ENCODE results near the gene RSAD1. TPM values are rescaled to one million over a fixed set of nuclear protein-coding genes. Genes with fewer than 3 reads are reported as not detected.

Gene RSAD1
- polyA plus RNA-seq, 3 donors, result 20.6 to 40.0 (median 21.2) TPM

GRCh38 chr17:50465635-50466034, 13.0 kb upstream of the RSAD1 start:
- no peak for TF ChIP-seq CTCF (IDR thresholded peaks at IDR 0.05)
- H3K4me3 Mint-ChIP-seq, result no peak overlapping the region
- Histone ChIP-seq H3K27ac (ENCODE audit: low read depth in 1 of 2, low read length in 2 of 2) (no peak overlapping the region), H3K27me3 (ENCODE audit: control insufficient read depth in 2 of 2, insufficient read depth in 2 of 2, low read length in 2 of 2) (peaks cover 12 to 36% of the 10 kb centered on the region in 2 donors), H3K4me3 (replicated peaks in 1 of 3; ENCODE audit: low read depth in 2 of 3, low read length in 3 of 3) (no peak overlapping the region), H4K20me1 (ENCODE audit: insufficient read depth, low read length) (no peaks in the 10 kb centered on the region), H3K4me2 (replicated peaks; ENCODE audit: extremely low read depth, low read length, poor library complexity, severe bottlenecking) (no peak overlapping the region), H2AFZ (ENCODE audit: insufficient read depth, low read depth, low read length, poor library complexity, severe bottlenecking) (no peak overlapping the region), H3K4me1 (ENCODE audit: control insufficient read depth in 1 of 2, insufficient read depth in 2 of 2, low read length in 2 of 2) (peaks cover 5 to 10% of the 10 kb centered on the region in 2 donors), H3K79me2 (ENCODE audit: insufficient read depth, low read length) (no peaks in the 10 kb centered on the region), H3K9me3 (replicated peaks in 1 of 2; ENCODE audit: control insufficient read depth in 1 of 2, insufficient read depth in 1 of 2, low read length in 2 of 2) (no peaks in the 10 kb centered on the region), H3K36me3 (replicated peaks in 1 of 2; ENCODE audit: control insufficient read depth in 1 of 2, insufficient read depth in 2 of 2, low read length in 2 of 2) (no peaks in the 10 kb centered on the region), H3K9ac (ENCODE audit: insufficient read depth, low read length, poor library complexity, severe bottlenecking) (no peak overlapping the region)
- intact Hi-C loops (cut with micrococcal nuclease), result no loop called here
- peaks cover 0 to 7% (median 2%) of the 10 kb centered on the region in 7 donors for H3K9me3 Mint-ChIP-seq
- 86% methylated on average over 8 of the region's 9 CpGs for WGBS (ENCODE audit: insufficient coverage)
- peaks cover 31 to 38% (median 38%) of the 10 kb centered on the region in 3 donors for H3K27me3 Mint-ChIP-seq (ENCODE audit: low read depth in 3 of 3)
- H3K4me1 Mint-ChIP-seq, result peaks cover 10% of the 10 kb centered on the region
- no peak overlapping the region for H3K27ac Mint-ChIP-seq
- no peak for DNase-seq
- H3K36me3 Mint-ChIP-seq, result no peaks in the 10 kb centered on the region

- peaks cover 12 to 41% of the 10 kb centered on the region in 2 donors for H3K27me3 ChIP-seq (ENCODE audit: control insufficient read depth in 2 of 2, insufficient read depth in 2 of 2, low read length in 2 of 2)
- peaks cover 5 to 10% of the 10 kb centered on the region in 2 donors for H3K4me1 ChIP-seq (ENCODE audit: control insufficient read depth in 1 of 2, insufficient read depth in 2 of 2, low read length in 2 of 2)
- no peaks in the 10 kb centered on the region for H4K20me1 ChIP-seq (ENCODE audit: insufficient read depth, low read length)
- H2AFZ ChIP-seq (ENCODE audit: insufficient read depth, low read depth, low read length, poor library complexity, severe bottlenecking), result no peak overlapping the region
- TF ChIP-seq CTCF (IDR thresholded peaks at IDR 0.05), result no peak
- Mint-ChIP-seq H3K27ac (no peak overlapping the region), H3K27me3 (ENCODE audit: low read depth in 3 of 3) (peaks cover 32 to 42% (median 42%) of the 10 kb centered on the region in 3 donors), H3K4me3 (no peak overlapping the region), H3K36me3 (no peaks in the 10 kb centered on the region), H3K4me1 (peaks cover 10% of the 10 kb centered on the region), H3K9me3 (peaks cover 0 to 7% (median 2%) of the 10 kb centered on the region in 7 donors)
- H3K79me2 ChIP-seq (ENCODE audit: insufficient read depth, low read length), result no peaks in the 10 kb centered on the region
- DNase-seq, result no peak
- no peaks in the 10 kb centered on the region for H3K9me3 ChIP-seq (replicated peaks in 1 of 2; ENCODE audit: control insufficient read depth in 1 of 2, insufficient read depth in 1 of 2, low read length in 2 of 2)
- intact Hi-C loops (cut with micrococcal nuclease), result no loop called here
- H3K27ac ChIP-seq (ENCODE audit: low read depth in 1 of 2, low read length in 2 of 2), result no peak overlapping the region
- 95% methylated on average over 2 of the region's 9 CpGs for WGBS (ENCODE audit: insufficient coverage)
- no peak overlapping the region for H3K4me3 ChIP-seq (replicated peaks in 1 of 3; ENCODE audit: low read depth in 2 of 3, low read length in 3 of 3)
- H3K9ac ChIP-seq (ENCODE audit: insufficient read depth, low read length, poor library complexity, severe bottlenecking), result no peak overlapping the region
- no peaks in the 10 kb centered on the region for H3K36me3 ChIP-seq (replicated peaks in 1 of 2; ENCODE audit: control insufficient read depth in 1 of 2, insufficient read depth in 2 of 2, low read length in 2 of 2)
- H3K4me2 ChIP-seq (replicated peaks; ENCODE audit: extremely low read depth, low read length, poor library complexity, severe bottlenecking), result no peak overlapping the region
Observed at GRCh38 chr17:50466371-50467113, 12.1 kb upstream of the RSAD1 start.

All from CD14-positive monocyte (primary cell).